A673 (cell line): ENCODE data around the gene NDUFB10.
"Not testable (repeated sequence)": the region's sequence is repeated elsewhere in the genome, so short reads cannot be mapped to it uniquely, and the experiment has no call there.

Experiments used
- EZH2 ChIP-seq: fragments of 200-600 bp; sonication (generic); IDR thresholded peaks from 2 replicates; pipeline ENCODE4 v1.6.1; 2017; ENCODE audit warnings: borderline replicate concordance, low read depth, mild to moderate bottlenecking, mixed read lengths, antibody characterized with exemption, low read length; ENCODE audit not compliant: poor library complexity, severe bottlenecking
- TF ChIP-seq, protein P1 (sequence below): fragments of 300-800, 200-600 bp; sonication (generic); conservative IDR thresholded peaks from 2 replicates; pipeline ENCODE4 v1.5.1; 2017; ENCODE audit warnings: low read depth, mild to moderate bottlenecking, antibody characterized with exemption, low read length, moderate library complexity, mixed read lengths

DNA sequence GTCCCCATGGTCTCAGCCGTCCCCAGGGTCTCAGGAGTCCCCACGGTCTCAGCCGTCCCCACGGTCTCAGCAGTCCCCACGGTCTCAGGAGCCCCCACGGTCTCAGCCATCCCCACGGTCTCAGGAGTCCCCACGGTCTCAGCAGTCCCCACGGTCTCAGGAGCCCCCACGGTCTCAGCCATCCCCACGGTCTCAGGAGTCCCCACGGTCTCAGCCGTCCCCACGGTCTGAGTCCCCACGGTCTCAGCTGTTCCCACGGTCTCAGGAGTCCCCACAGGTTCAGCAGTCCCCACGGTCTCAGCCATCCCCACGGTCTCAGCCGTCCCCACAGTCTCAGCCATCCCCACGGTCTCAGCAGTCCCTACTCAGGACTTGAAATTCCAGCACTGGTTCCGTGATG lies 39.2 kb upstream of the NDUFB10 start:
- TF ChIP-seq, protein P1, sequence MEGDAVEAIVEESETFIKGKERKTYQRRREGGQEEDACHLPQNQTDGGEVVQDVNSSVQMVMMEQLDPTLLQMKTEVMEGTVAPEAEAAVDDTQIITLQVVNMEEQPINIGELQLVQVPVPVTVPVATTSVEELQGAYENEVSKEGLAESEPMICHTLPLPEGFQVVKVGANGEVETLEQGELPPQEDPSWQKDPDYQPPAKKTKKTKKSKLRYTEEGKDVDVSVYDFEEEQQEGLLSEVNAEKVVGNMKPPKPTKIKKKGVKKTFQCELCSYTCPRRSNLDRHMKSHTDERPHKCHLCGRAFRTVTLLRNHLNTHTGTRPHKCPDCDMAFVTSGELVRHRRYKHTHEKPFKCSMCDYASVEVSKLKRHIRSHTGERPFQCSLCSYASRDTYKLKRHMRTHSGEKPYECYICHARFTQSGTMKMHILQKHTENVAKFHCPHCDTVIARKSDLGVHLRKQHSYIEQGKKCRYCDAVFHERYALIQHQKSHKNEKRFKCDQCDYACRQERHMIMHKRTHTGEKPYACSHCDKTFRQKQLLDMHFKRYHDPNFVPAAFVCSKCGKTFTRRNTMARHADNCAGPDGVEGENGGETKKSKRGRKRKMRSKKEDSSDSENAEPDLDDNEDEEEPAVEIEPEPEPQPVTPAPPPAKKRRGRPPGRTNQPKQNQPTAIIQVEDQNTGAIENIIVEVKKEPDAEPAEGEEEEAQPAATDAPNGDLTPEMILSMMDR, result not testable (repeated sequence)
- TF ChIP-seq EZH2, result not testable (repeated sequence)
